ENCODE measurements around the gene RPS24.

GRCh38 chr10:78025685-78026364 is 7.8 kb upstream of the RPS24 start:
- TF ChIP-seq CTCF (optimal IDR thresholded peaks at IDR 0.05 in 1 of 3, IDR thresholded peaks at IDR 0.05 in 1 of 3, conservative IDR thresholded peaks at IDR 0.05 in 1 of 3; ENCODE audit: extremely low read depth in 1 of 3, insufficient read depth in 2 of 3, low read length in 3 of 3) (no peak), EZH2 (IDR thresholded peaks at IDR 0.05; ENCODE audit: low read length) (no peak)

Measured in keratinocyte (primary cell).